K562 (cell line): ENCODE measurements around the gene RRM2. TPM values are rescaled to one million over a fixed set of nuclear protein-coding genes. Genes with fewer than 3 reads are reported as not detected.
A peak's percentile ranks its signal among the peaks of the same experiment; 100 is the strongest.

Experiments used
- ATAC-seq: fragments of 200-7000 bp; cut with Tn5 transposase; 3 replicates; pipeline ENCODE4 v1.9.1; 2020; ENCODE audit warnings: moderate library complexity
- BruUV-seq: library from RNA; stranded (reverse); fragments of 400-500 nt; replicated peaks from 2 replicates; lab custom pipeline; 2021; lab: Mats Ljungman, UMichigan
- CTCF ChIA-PET: fragments of 300-600 bp; formaldehyde crosslinking; extraction: SDS; loops from one replicate; lab custom pipeline; 2021; ENCODE audit warnings: low intra/inter-chr PET ratio; lab: Yijun Ruan, JAX
- POLR2A ChIA-PET: fragments of 300-600, 350-650 bp; sonication (Branson Sonifier 250); formaldehyde crosslinking; extraction: SDS; loops from one replicate; lab custom pipeline; 2021; ENCODE audit warnings: antibody characterized with exemption, inconsistent platforms; lab: Yijun Ruan, JAX
- DNase-seq, 4 experiments: peaks; one replicate each; pipeline versions ENCODE4 v3.0.0 to v3.0.0-alpha.2; 2011 to 2018; ENCODE audit warnings: low spot score in 3 of 4, mixed read lengths in 3 of 4; ENCODE audit errors: extremely low read depth in 1 of 4
- FAIRE-seq: peaks from 2 replicates; lab custom pipeline; 2011; peaks lifted over from hg19 to GRCh38; lab: Jason Lieb, UNC
- H2AFZ ChIP-seq: 2 replicates; pipeline ENCODE4 v1.6.0; 2011; ENCODE audit warnings: low read depth, low read length, control low read depth, inconsistent platforms
- H3K27ac ChIP-seq: fragments of 200-600 bp; 3 replicates; pipeline ENCODE4 v1.8.0; 2011; ENCODE audit warnings: low read depth, mild to moderate bottlenecking, control low read depth, inconsistent platforms, low read length, moderate library complexity, mixed read lengths; ENCODE audit errors: extremely low read depth
- H3K27me3 ChIP-seq, 2 experiments: fragments of 300-600 bp in 1 of 2; 2 replicates in 1 of 2; 3 replicates in 1 of 2; pipeline versions ENCODE4 v1.6.0 to v1.8.0; 2011; ENCODE audit warnings: inconsistent platforms in 2 of 2, low read length in 2 of 2, mild to moderate bottlenecking in 1 of 2, mixed read lengths in 1 of 2, moderate library complexity in 1 of 2; ENCODE audit not compliant: control insufficient read depth in 2 of 2, insufficient read depth in 2 of 2
- H3K36me3 ChIP-seq: fragments of 300-600 bp; 3 replicates; pipeline ENCODE4 v1.8.0; 2011; ENCODE audit warnings: mild to moderate bottlenecking, low read length, inconsistent platforms; ENCODE audit not compliant: control insufficient read depth, insufficient read depth
- H3K4me1 ChIP-seq, 2 experiments: fragments of 200-600 bp in 1 of 2; replicated peaks in 1 of 2; 2 replicates in 1 of 2; 3 replicates in 1 of 2; pipeline versions ENCODE4 v1.5.1 to v1.8.0; 2011; ENCODE audit warnings: inconsistent platforms in 2 of 2, low read length in 2 of 2, mild to moderate bottlenecking in 1 of 2, mixed read lengths in 1 of 2, moderate library complexity in 1 of 2; ENCODE audit not compliant: control insufficient read depth in 2 of 2, insufficient read depth in 2 of 2
- H3K4me2 ChIP-seq: 2 replicates; pipeline ENCODE4 v1.6.1; 2011; ENCODE audit warnings: low read length, control low read depth, inconsistent platforms, mixed read lengths; ENCODE audit not compliant: insufficient read depth
- H3K4me3 ChIP-seq: fragments of 200-600 bp; sonication (generic), shearing (Covaris generic); 2 replicates; pipeline ENCODE4 v1.5.1; 2016; ENCODE audit warnings: control low read depth, inconsistent platforms
- H3K79me2 ChIP-seq: fragments of 200-600 bp; 3 replicates; pipeline ENCODE4 v1.8.0; 2011; ENCODE audit warnings: low read length, inconsistent platforms; ENCODE audit not compliant: control insufficient read depth, insufficient read depth
- H3K9ac ChIP-seq, 2 experiments: 2 replicates each; pipeline versions ENCODE4 v1.6.0 to v1.6.1; 2011; ENCODE audit warnings: low read depth in 2 of 2, low read length in 2 of 2, control low read depth in 1 of 2, inconsistent platforms in 1 of 2, mild to moderate bottlenecking in 1 of 2, mixed read lengths in 1 of 2; ENCODE audit not compliant: insufficient read depth in 1 of 2
- H3K9me1 ChIP-seq: one replicate; pipeline ENCODE4 v1.6.0; 2011; ENCODE audit warnings: inconsistent platforms, mild to moderate bottlenecking, low read length, moderate library complexity; ENCODE audit not compliant: control insufficient read depth, insufficient read depth
- H3K9me3 ChIP-seq: replicated peaks from 2 replicates; pipeline ENCODE4 v1.5.1; 2011; ENCODE audit warnings: low read depth, low read length, inconsistent platforms; ENCODE audit not compliant: control insufficient read depth, insufficient read depth
- H4K20me1 ChIP-seq: replicated peaks from 2 replicates; pipeline ENCODE4 v1.6.1; 2011; ENCODE audit warnings: low read length, inconsistent platforms, mixed read lengths; ENCODE audit not compliant: control insufficient read depth, insufficient read depth
- ETV1 ChIP-seq: fragments of 450-650 bp; conservative IDR thresholded peaks from 2 replicates; pipeline ENCODE4 v1.6.1; 2016; ENCODE audit warnings: missing genetic modification characterization, control low read depth, low read depth, missing compliant biosample characterization
- NUFIP1 ChIP-seq: fragments of 450-650 bp; IDR thresholded peaks from 2 replicates; pipeline ENCODE4 v1.6.1; 2018; ENCODE audit not compliant: partially characterized antibody
- POLR2A ChIP-seq: fragments of 450-650 bp; conservative IDR thresholded peaks from 2 replicates; pipeline ENCODE4 v1.6.1; 2016
- POLR2AphosphoS5 ChIP-seq: IDR thresholded peaks from 2 replicates; pipeline ENCODE4 v1.6.1; 2011; ENCODE audit warnings: mild to moderate bottlenecking, low read depth, low read length, moderate library complexity; ENCODE audit not compliant: control insufficient read depth, insufficient read depth
- POLR2B ChIP-seq: fragments of 450-650 bp; IDR thresholded peaks from 2 replicates; pipeline ENCODE4 v1.6.1; 2018; ENCODE audit warnings: low read depth; ENCODE audit not compliant: partially characterized antibody
- SIN3A ChIP-seq, 2 experiments: fragments of 150-350 bp in 1 of 2; IDR thresholded peaks; 2 replicates each; pipeline ENCODE4 v1.6.1; 2011 to 2016; ENCODE audit warnings: borderline replicate concordance in 2 of 2, low read depth in 2 of 2, low read length in 2 of 2, mild to moderate bottlenecking in 2 of 2, moderate library complexity in 2 of 2; ENCODE audit not compliant: control insufficient read depth in 1 of 2
- SUPT5H ChIP-seq: fragments of 450-650 bp; IDR thresholded peaks from 2 replicates; pipeline ENCODE4 v1.6.1; 2016
- WGBS: fragments of 100-300 bp; shearing (Covaris generic); methylation state at CpG from one replicate; pipeline ENCODE4 v1.1.6; 2016; ENCODE audit warnings: low coverage, mixed read lengths; ENCODE audit not compliant: insufficient coverage; ENCODE audit errors: missing lambda C conversion rate; 5-methylcytosine and 5-hydroxymethylcytosine counted together
- in situ Hi-C: fragments of 300-500 bp; cut with MboI; formaldehyde crosslinking; loops from 4 replicates; pipeline ENCODE4 v1.15.0; 2018; ENCODE audit warnings: inconsistent platforms, mixed read lengths
- intact Hi-C: fragments of 100-400 bp; cut with micrococcal nuclease; formaldehyde crosslinking; loops from 2 replicates; pipeline ENCODE4 v1.14.2; 2022
- polyA plus RNA-seq, 8 experiments: library from polyadenylated mRNA; depleted of rRNA in 4 of 8; stranded (reverse) in 5 of 8; unstranded in 3 of 8; fragments of >200 nt; fragmentation: Nextera tagmentation in 2 of 8; fragmentation: Illumina TruSeq in 1 of 8; extraction: Ambion mirVana in 2 of 8; extraction: Trizol in 1 of 8; gene quantifications; 2 replicates each; pipeline versions ENCODE4 v1.2.1 to v1.2.3, GENCODE V29; 2011 to 2014; ENCODE audit warnings: inconsistent platforms in 1 of 8, missing spikeins in 1 of 8
- total RNA-seq, 7 experiments: library from RNA; depleted of rRNA in 6 of 7; stranded (reverse); fragments of >200 nt in 6 of 7; fragmentation: Illumina TruSeq in 2 of 7; extraction: Trizol in 2 of 7; gene quantifications; 2 replicates each; pipeline versions ENCODE4 v1.2.1 to v1.2.3, GENCODE V29; 2011 to 2021; ENCODE audit warnings: low replicate concordance in 1 of 7
- TF ChIP-seq, protein P1 (sequence below), 3 experiments: IDR thresholded peaks in 2 of 3; conservative IDR thresholded peaks in 1 of 3; 2 replicates each; pipeline ENCODE4 v1.5.1; 2011 to 2012; ENCODE audit warnings: low read length in 3 of 3, mild to moderate bottlenecking in 3 of 3, control low read depth in 2 of 3, improper control_type of control experiment in 1 of 3, inconsistent platforms in 1 of 3, low read depth in 1 of 3, mixed read lengths in 1 of 3, moderate library complexity in 1 of 3; ENCODE audit not compliant: insufficient read depth in 2 of 3
- TF ChIP-seq, protein P2 (sequence below): fragments of 450-650 bp; IDR thresholded peaks from 2 replicates; pipeline ENCODE4 v1.6.1; 2016

Gene RRM2
- total and polyA plus RNA-seq, 9 of the 15 experiments (the other 6 are each of a cell fraction or from before 2014, with no cell fraction given), result 50.1 to 244 (median 128) TPM

DNA sequence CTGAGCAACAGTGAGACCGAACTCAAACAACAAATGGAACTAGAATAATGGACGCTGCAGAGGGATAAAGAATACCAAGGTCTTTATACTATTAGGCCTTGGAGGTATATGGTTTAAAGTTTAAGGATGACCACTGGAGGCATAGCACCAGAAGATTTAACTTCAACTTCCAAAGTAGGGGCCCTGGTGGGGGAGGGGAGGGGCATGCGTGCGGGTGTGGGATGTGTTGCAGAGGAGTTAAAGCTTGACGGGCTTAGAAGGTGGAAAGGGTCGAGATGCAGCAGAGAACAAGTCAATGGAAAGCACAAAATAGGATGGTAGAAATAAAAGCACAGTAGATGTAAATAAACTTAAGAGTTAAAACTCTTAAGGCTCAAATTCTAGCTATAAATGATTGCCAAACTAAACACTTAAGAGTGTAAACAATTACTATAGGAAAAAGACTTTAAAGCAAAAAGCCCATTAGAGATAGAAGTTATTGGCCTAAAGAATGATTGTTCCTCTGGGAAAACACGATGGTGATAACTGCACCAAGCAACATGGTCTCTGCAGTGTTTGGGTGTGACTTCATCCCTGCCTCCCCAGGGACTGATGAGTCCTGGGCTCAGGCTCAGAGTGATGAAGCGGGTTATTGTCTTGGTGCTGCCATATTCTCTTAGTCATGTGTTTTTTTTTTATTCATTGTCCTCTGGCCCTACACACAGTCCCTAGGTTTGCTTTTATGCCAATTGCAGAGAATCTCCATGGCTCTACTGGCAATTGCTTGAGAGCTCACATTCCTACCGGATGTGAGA is 13.0 kb downstream of the RRM2 start:
- no peak overlapping the region for H3K4me3 ChIP-seq
- in situ Hi-C loops, result no loop called here
- POLR2A ChIA-PET, result interaction anchor here (0.7 to 5.3 kb wide), 9 partner anchors 11 to 540 kb away, joined by 3 to 44 read pairs (median 3); partner anchors contain the start of genes ODC1 and RRM2
- no peak overlapping the region for H3K27ac ChIP-seq
- H3K79me2 ChIP-seq, result no peaks in the 10 kb centered on the region; the same call in 2 of the 3 replicates
- peaks cover 5% of the 10 kb centered on the region for H3K9me1 ChIP-seq
- BruUV-seq, result no TSS peak
- TF ChIP-seq, protein P1, sequence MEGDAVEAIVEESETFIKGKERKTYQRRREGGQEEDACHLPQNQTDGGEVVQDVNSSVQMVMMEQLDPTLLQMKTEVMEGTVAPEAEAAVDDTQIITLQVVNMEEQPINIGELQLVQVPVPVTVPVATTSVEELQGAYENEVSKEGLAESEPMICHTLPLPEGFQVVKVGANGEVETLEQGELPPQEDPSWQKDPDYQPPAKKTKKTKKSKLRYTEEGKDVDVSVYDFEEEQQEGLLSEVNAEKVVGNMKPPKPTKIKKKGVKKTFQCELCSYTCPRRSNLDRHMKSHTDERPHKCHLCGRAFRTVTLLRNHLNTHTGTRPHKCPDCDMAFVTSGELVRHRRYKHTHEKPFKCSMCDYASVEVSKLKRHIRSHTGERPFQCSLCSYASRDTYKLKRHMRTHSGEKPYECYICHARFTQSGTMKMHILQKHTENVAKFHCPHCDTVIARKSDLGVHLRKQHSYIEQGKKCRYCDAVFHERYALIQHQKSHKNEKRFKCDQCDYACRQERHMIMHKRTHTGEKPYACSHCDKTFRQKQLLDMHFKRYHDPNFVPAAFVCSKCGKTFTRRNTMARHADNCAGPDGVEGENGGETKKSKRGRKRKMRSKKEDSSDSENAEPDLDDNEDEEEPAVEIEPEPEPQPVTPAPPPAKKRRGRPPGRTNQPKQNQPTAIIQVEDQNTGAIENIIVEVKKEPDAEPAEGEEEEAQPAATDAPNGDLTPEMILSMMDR (IDR thresholded peaks at IDR 0.05 in 2 of 3, conservative IDR thresholded peaks at IDR 0.05 in 1 of 3; ENCODE audit: insufficient read depth in 2 of 3, low read depth in 1 of 3, low read length in 3 of 3), result peak in 1 of 3 experiments; percentile 2; a peak in 1 of 6 replicates
- TF ChIP-seq NUFIP1 (no peak), POLR2A (peak; percentile 67), SUPT5H (0 out of 2 replicates have a peak, but pooled peaks have one; percentile 45), POLR2B (peak; percentile 42), ETV1 (tag) (0 out of 2 replicates have a peak, but pooled peaks have one; percentile 20), SIN3A (IDR thresholded peaks at IDR 0.05; ENCODE audit: borderline replicate concordance in 2 of 2, control insufficient read depth in 1 of 2, low read depth in 2 of 2, low read length in 2 of 2) (0 out of 4 replicates have a peak, but pooled peaks of 1 of the 2 experiments have one; percentile 11), POLR2AphosphoS5 (peak; percentile 31; the same call in 1 of the 2 replicates)
- TF ChIP-seq, protein P2, sequence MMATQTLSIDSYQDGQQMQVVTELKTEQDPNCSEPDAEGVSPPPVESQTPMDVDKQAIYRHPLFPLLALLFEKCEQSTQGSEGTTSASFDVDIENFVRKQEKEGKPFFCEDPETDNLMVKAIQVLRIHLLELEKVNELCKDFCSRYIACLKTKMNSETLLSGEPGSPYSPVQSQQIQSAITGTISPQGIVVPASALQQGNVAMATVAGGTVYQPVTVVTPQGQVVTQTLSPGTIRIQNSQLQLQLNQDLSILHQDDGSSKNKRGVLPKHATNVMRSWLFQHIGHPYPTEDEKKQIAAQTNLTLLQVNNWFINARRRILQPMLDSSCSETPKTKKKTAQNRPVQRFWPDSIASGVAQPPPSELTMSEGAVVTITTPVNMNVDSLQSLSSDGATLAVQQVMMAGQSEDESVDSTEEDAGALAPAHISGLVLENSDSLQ, result no peak
- H3K4me1 ChIP-seq, result peaks cover 15 to 28% of the 10 kb centered on the region in 2 experiments; a peak in 4 of 5 replicates
- 31% methylated on average over 9 of the region's 9 CpGs for WGBS
- peaks cover 38% of the 10 kb centered on the region for H3K36me3 ChIP-seq
- intact Hi-C loops, result no loop called here
- H3K27me3 ChIP-seq, result no peaks in the 10 kb centered on the region
- no peaks in the 10 kb centered on the region for H3K9me3 ChIP-seq
- FAIRE-seq (peak; percentile 71), ATAC-seq (peak; percentile 33), DNase-seq (peak; percentile 38 to 53 (median 48))
- peak overlapping the region in 1 of 2 experiments; percentile 43; a peak in 1 of 4 replicates for H3K9ac ChIP-seq
- peaks cover 10% of the 10 kb centered on the region for H4K20me1 ChIP-seq
- CTCF ChIA-PET, result no interaction called here
- no peak overlapping the region for H2AFZ ChIP-seq
- no peak overlapping the region for H3K4me2 ChIP-seq
